GM12801 (cell line): Measurements from ENCODE around the gene AUTS2.

Experiments
- TF ChIP-seq, protein P1 (sequence below): IDR thresholded peaks from one replicate; pipeline ENCODE4 v1.5.1; 2011; ENCODE audit warnings: control low read depth; ENCODE audit not compliant: insufficient read length; ENCODE audit errors: extremely low read depth

Gene AUTS2

DNA sequence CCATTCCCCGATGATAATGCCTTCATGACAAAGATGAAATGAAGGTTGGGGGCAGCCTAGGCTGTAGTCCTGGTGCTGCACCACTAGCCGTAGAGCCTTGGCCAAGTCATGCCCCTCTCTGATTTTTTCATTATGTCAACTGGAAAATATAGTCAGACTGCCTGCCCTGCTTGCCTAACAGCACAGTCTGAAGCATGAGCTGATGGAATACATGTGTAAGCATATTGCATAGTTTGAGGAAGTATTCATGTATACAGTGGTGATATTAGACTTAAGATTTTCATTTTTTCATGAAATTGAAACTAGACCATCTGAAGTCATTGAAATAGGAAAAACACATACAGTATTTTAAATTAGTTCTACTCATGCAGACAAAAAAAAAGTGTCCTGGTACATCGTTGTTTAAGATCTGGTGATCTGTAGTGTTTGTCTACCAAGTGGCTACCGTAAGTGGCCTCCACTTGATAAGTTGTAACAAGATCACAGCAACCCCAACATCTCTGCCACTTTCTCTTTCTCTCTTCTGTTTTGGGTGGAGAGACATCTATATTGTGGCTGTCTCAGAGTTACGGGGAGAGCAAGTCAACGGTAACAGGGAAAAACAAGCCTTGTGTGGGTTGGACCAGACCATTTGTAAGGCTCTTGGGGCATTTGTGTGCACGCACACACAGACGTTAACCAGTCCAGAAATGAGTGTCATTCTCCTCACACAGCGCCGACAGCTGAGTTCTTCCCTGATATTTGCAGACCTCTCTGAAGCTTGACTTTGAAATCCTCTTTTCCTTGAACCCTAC lies 817.1 kb downstream of the AUTS2 start:
- TF ChIP-seq, protein P1, sequence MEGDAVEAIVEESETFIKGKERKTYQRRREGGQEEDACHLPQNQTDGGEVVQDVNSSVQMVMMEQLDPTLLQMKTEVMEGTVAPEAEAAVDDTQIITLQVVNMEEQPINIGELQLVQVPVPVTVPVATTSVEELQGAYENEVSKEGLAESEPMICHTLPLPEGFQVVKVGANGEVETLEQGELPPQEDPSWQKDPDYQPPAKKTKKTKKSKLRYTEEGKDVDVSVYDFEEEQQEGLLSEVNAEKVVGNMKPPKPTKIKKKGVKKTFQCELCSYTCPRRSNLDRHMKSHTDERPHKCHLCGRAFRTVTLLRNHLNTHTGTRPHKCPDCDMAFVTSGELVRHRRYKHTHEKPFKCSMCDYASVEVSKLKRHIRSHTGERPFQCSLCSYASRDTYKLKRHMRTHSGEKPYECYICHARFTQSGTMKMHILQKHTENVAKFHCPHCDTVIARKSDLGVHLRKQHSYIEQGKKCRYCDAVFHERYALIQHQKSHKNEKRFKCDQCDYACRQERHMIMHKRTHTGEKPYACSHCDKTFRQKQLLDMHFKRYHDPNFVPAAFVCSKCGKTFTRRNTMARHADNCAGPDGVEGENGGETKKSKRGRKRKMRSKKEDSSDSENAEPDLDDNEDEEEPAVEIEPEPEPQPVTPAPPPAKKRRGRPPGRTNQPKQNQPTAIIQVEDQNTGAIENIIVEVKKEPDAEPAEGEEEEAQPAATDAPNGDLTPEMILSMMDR = no peak

DNA sequence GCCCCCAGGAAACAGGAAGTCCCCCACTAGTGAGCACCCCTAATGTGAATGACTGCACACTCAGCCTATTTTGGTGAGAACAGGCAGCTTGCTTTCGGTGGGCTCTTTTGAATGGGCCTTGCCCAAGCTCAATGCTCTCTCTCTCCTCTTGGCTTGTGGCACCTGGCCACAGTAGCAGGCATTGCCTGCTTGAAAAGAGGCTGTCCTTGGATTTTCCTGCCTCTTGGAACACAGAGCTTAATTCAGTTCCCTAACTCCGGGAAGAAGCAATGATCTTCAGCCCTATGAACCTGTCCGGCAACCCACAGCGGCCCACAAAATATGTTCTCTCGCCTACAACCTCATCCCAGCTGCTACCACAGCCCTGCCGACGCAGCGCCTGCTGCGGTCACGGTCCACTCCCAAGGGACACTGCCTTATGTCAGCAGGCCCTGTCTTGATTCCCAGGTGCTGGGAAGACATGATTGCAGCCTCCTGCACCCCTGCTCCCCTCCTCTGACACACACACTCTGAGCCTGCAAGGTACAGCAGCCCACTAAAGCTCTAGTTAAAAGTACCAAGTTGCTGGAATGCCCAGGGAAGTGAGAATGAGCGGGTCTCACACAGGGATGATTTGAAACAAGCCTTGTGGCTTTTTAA lies 818.2 kb downstream of the AUTS2 start:
- TF ChIP-seq, protein P1 = no peak

DNA sequence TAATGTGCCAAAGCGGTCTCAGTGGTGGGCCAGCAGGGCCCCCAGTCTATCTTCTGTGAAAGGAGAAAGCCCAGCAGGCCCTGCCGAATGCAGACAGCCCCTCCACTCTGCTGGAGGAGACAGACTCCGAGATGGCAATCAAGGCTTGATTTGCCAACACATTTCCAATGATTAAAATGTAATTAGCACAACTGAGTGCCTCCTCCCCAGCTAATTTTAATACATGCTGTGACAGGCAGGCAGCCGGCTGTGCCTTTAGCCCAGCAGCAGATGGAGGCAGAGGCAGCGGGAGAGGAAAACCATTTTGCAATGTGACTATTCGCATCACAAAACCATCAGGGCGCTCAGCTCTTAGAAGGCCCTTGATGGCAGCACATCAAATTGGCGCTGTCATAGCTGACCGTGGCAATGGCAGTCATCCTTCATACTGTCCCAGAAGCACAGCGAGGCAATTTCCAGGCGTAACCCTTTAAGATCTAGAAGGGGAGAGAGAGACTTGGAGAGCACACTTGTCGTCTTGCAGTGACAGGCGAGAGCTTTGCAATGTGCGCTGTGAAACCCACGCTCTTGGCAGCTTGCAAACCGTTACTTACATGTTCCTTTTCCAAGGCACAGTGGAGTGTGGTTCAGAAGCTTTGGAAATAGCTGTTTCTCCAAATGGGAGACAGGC lies 818.8 kb downstream of the AUTS2 start:
- TF ChIP-seq, protein P1 = no peak

DNA sequence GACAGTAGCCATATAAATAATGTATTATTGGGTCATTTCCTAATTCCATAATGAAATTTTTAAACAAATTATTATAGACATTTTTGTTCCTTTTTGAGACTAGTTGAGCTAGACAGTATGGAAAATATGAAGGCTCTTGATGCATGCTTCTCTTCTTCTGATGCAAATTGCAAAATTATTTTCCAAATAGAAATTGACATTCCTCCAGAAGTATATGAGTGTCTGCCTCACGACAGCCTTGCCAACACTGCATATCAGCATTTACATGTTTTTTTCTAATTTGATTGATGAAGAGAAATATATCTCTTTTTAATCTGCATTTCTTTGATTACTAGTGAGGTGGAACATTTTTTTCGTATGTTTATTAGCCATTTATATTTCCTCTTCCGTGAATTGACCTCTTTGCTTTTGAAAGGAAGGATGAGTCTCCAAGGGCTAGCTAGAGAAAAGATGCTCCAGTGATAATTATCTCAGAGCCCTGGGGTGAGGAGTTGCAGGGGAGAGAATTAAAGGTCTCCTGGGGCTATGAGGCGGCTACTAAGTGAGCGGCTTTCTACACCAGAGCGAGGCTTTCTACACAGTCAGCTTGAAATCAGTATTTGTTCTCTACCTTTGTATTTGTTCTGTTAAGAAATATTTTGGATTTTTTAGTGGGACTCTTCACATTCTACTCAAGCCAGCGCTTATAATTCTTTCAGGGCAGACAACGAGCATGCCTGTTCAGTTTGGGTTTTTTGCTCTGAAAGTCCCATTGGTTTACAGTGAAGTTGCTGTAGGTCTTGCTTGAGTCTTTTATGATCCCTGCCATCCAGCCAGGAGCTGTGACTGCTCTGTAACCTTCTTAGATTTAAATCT lies 821.5 kb downstream of the AUTS2 start:
- TF ChIP-seq, protein P1 = no peak

DNA sequence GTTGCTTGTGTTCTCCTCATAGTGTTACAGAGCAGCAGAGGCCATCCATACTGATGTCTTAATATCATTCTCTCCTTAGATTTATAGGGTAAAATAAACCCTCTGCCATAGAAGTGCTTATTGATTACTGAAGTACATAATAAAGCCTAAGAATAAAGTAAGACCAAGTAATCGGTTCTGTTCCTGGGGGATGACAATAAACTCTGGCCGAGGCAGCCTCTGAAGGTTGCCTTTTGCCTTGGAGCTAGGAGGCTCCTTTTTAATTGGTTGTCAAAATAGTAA lies 822.0 kb downstream of the AUTS2 start:
- TF ChIP-seq, protein P1 = no peak

DNA sequence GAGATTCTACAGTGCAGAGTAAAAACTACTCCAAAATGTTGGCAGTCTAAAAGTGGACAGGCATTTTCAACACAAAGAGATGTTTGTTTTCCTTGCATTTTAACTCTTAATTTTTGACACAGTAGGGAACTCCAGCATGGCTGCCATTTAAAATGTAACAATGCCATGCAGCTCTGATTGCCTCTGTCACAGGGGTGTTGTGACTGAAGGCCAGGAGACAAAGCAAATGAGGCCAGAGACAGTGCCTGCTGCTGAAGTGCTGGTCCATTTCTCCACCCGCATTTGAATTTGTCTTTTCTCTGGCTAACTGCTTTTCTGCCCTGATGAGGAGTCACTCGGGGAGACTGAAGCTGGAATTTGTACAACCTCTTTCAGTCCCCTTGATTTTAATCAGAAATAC lies 823.0 kb downstream of the AUTS2 start:
- TF ChIP-seq, protein P1 = no peak
